ENCODE results near the gene KRTAP21-3.
"Not testable (repeated sequence)": the region's sequence is repeated elsewhere in the genome, so short reads cannot be mapped to it uniquely, and the experiment has no call there.

Gene KRTAP21-3, protein sequence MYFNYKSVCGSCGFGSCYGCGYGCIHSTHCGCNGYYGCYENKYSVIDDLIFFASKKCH

DNA sequence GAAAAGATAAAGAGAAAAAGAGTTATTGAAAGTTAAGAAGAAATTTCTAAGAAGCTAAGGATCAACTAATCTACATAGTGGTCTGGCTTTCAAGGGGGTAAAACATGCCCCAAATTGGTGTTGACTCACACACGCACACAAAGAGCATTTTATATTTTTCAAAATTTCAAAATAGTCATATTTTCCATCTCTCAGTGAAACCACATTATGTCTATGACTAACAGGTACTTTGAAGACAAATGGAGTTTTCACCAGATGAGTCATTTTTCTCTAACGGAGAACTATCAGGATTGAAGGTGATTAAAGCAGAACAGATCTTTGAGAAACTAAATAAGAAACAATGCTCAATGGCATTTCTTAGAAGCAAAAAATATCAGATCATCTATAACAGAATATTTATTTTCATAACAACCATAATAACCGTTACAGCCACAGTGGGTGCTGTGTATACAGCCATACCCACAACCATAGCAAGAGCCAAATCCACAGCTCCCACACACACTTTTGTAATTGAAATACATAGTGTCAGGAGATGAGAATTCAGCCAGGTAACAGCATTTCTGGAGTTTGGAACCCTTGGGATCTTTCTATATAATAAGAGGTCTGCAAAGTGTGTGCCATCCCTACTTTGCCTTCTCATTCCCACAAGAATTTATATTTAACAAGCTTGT, at the start of gene KRTAP21-3:
Gene KRTAP21-3, minus strand, starts transcription at position 539 of the 671 bp plus-strand sequence. Its CDS starts 18 bp downstream, at position 521.
- Mint-ChIP-seq H3K4me1 (no peaks in the 10 kb centered on the region), H3K9me3 (peaks cover 4% of the 10 kb centered on the region), H3K27ac (no peak within 1 kb of the TSS), H3K4me3 (no peak within 1 kb of the TSS), H3K27me3 (no peaks in the 10 kb centered on the region), H3K36me3 (no peaks in the 10 kb centered on the region)
- ATAC-seq (ENCODE audit: low read depth) (no peak), DNase-seq (ENCODE audit: low spot score in 2 of 2) (no peak)

DNA sequence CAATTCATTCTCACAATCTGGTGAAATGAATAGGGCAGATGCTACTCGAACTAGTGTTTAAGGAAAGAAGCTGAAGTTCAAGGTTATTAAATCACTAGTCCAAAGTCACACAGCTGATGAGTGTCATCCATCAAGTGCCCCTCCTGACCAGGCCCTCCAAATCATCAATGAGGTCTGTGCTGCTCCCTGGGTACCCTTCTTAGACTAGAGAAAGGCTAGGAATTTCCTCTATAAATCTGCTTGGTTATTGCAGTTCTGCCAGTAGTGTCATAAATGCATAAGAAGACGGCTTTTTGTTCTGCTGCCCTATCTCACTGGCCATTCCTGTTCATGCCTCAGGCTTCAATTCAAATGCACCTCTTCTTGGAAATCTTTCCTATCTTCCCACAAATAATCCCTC, 42.2 kb upstream of the KRTAP21-3 start:
- Mint-ChIP-seq H3K4me3 (no peak overlapping the region), H3K27ac (no peak overlapping the region), H3K4me1 (no peaks in the 10 kb centered on the region), H3K36me3 (no peaks in the 10 kb centered on the region), H3K9me3 (peaks cover 8% of the 10 kb centered on the region), H3K27me3 (no peaks in the 10 kb centered on the region)
- DNase-seq (ENCODE audit: low spot score in 2 of 2) (no peak), ATAC-seq (ENCODE audit: low read depth) (no peak)

DNA sequence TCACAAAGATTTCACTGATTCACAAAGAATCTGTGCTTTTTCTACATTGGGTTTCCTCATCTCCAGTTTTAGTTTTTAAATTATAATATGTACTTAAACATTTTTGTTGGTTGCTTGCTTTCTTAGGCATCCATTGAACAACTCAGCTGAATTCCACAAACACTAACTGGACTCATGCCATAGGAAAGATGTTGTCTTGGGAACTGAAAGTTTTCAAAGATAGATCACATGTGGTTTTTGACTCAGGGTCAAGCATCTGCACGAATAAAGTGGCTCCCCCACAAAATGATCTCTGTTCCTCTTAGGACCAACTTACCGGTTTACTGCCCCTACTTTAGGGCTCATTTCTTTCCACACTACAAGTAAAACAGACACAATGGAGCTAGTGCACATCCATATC, 39.7 kb upstream of the KRTAP21-3 start:
- Mint-ChIP-seq H3K27ac (no peak overlapping the region), H3K9me3 (peaks cover 4% of the 10 kb centered on the region), H3K4me3 (no peak overlapping the region), H3K4me1 (no peaks in the 10 kb centered on the region), H3K36me3 (no peaks in the 10 kb centered on the region), H3K27me3 (no peaks in the 10 kb centered on the region)
- ATAC-seq (ENCODE audit: low read depth) (no peak), DNase-seq (ENCODE audit: low spot score in 2 of 2) (no peak)

DNA sequence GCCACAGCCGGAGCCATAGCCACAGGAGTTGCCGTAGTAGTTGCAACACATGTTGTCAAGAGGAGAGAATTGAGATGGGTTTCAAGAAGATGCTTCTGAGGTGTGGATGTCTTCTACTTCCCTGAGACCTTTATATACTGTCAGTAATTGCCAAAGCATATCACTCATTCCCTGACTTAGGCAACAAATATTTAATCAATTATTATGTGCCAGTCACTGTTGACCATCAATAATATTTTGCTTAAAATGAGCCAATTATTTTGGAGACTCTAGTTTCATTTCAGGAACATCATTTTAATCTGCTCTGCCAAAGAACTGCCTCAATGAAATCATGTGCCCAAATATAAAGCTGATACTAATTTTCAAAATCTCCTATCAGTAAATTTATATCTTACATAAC, 36.8 kb upstream of the KRTAP21-3 start, which contains the start of gene KRTAP21-1:
Gene KRTAP21-1, minus strand, starts transcription at position 101 of the 400 bp plus-strand sequence. Its CDS starts 50 bp downstream, at position 51.
- H3K27ac Mint-ChIP-seq; ATAC-seq (ENCODE audit: low read depth); DNase-seq (ENCODE audit: low spot score in 2 of 2); H3K9me3 Mint-ChIP-seq; H3K4me3 Mint-ChIP-seq; H3K4me1 Mint-ChIP-seq; H3K27me3 Mint-ChIP-seq; H3K36me3 Mint-ChIP-seq: not testable (repeated sequence)

DNA sequence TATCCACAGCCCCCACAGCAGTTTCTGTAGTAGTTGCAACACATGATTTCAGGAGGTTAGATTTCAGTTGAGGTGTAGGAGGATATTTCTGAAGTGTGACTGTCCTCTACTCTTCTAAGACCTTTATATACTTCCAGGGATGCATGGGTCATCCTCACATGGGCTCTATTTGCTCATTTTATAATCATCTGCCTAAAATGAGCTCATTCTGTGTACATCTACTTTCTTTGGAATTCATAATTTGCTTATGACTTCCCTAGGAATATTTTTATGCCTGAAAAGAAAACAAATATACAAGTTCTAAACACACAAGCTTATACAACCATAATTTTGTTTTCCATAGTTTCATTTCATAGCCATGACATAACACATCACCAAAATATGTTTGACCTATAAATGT, 28.6 kb upstream of the KRTAP21-3 start, which contains the start of gene KRTAP21-2:
Gene KRTAP21-2, minus strand, starts transcription at position 101 of the 400 bp plus-strand sequence. Its CDS starts 57 bp downstream, at position 44.
- no peaks in the 10 kb centered on the region for H3K4me1 Mint-ChIP-seq
- no peak within 1 kb of the TSS for H3K27ac Mint-ChIP-seq
- ATAC-seq (ENCODE audit: low read depth), result no peak
- no peaks in the 10 kb centered on the region for H3K36me3 Mint-ChIP-seq
- no peak within 1 kb of the TSS for H3K4me3 Mint-ChIP-seq
- H3K9me3 Mint-ChIP-seq, result peaks cover 13% of the 10 kb centered on the region
- no peak for DNase-seq (ENCODE audit: low spot score in 2 of 2)
- H3K27me3 Mint-ChIP-seq, result no peaks in the 10 kb centered on the region

DNA sequence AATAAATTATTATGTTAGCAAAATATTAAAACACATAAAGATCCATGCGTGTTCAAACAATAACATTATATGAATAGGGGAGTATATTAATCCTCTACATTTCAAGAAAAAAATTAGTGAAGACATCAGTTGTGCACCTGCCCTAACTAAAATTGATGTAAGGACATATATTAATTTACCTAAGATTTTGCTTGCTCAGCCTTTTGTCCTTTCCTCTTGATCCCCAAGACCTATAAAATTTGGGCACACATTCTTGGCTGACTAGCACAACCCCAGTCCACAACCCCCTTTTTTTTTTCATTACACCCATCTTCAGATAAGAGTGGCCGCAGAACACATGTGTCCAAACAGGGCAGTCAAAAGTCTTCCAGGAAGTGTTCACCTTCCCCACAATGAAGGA, 21.9 kb upstream of the KRTAP21-3 start:
- Mint-ChIP-seq H3K27ac (no peak overlapping the region), H3K9me3 (peaks cover 5% of the 10 kb centered on the region), H3K27me3 (no peaks in the 10 kb centered on the region), H3K4me3 (no peak overlapping the region), H3K36me3 (no peaks in the 10 kb centered on the region), H3K4me1 (no peaks in the 10 kb centered on the region)
- ATAC-seq (ENCODE audit: low read depth) (no peak), DNase-seq (ENCODE audit: low spot score in 2 of 2) (no peak)

DNA sequence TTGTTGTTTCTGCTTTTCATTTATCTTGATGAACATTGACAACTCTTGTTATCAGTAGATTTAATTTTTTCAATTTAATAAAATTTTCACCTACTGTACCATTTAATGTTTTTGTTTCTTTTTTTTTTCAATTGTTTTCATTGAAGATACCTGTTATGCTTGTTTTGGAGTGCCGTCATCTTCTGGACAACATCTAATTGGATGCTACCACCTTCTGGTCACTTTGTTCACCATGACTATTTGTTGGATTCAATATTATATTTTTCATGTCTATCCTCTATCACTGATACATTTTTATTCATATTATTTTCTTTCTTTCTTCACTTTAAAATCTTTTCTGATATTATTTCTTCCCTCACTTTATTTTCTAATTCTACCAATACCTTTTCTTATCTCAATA, 14.4 kb upstream of the KRTAP21-3 start:
- no peak for ATAC-seq (ENCODE audit: low read depth)
- H3K27me3 Mint-ChIP-seq, result no peaks in the 10 kb centered on the region
- no peaks in the 10 kb centered on the region for H3K36me3 Mint-ChIP-seq
- no peak overlapping the region for H3K4me3 Mint-ChIP-seq
- peaks cover 6% of the 10 kb centered on the region for H3K9me3 Mint-ChIP-seq
- no peaks in the 10 kb centered on the region for H3K4me1 Mint-ChIP-seq
- no peak for DNase-seq (ENCODE audit: low spot score in 2 of 2)
- no peak overlapping the region for H3K27ac Mint-ChIP-seq

DNA sequence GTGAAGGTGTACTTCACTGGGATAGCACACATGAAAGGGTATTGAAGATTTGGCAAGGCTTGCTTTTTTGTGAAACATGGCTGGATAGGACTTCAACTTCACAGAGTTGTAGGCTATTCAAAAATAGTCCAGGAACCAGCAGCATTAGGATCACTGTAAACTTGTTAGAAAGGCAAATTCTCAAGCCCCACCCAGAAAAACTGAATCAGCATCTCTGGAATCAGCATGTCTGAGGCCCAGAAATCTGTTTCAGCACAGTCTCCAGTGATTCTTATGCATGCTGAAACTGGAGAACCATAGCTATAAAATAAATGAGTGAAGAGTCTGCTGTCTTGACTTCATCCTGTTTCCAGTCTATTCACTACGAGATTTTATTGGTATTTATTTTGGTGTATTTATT, 8.1 kb upstream of the KRTAP21-3 start:
- DNase-seq (ENCODE audit: low spot score in 2 of 2), result no peak
- no peak for ATAC-seq (ENCODE audit: low read depth)
- Mint-ChIP-seq H3K4me3 (no peak overlapping the region), H3K36me3 (peaks cover 2% of the 10 kb centered on the region), H3K4me1 (no peaks in the 10 kb centered on the region), H3K27me3 (peaks cover 3% of the 10 kb centered on the region), H3K9me3 (peaks cover 16% of the 10 kb centered on the region), H3K27ac (no peak overlapping the region)

DNA sequence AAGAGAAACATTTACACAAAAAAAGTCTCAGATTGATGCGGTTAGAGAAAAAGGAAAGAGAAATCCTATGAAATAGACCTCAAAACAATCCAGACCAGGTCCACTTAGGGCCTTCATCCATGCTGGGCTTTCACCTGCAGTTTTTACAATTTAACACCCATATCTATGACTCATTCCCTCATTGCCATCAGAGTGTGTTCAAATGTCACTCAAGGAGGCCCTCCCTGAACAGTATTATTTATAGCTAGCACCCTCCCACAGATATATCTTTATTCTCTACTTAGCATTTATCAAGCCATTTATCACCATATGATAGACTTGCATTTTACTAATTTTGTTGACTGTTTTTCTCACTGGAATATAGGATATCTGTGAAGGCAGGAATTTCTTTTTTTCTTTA, 824 bp upstream of the KRTAP21-3 start:
- DNase-seq (ENCODE audit: low spot score in 2 of 2), result no peak
- Mint-ChIP-seq H3K27me3 (no peaks in the 10 kb centered on the region), H3K36me3 (no peaks in the 10 kb centered on the region), H3K9me3 (peaks cover 5% of the 10 kb centered on the region), H3K4me1 (no peaks in the 10 kb centered on the region), H3K27ac (no peak overlapping the region), H3K4me3 (no peak overlapping the region)
- no peak for ATAC-seq (ENCODE audit: low read depth)

DNA sequence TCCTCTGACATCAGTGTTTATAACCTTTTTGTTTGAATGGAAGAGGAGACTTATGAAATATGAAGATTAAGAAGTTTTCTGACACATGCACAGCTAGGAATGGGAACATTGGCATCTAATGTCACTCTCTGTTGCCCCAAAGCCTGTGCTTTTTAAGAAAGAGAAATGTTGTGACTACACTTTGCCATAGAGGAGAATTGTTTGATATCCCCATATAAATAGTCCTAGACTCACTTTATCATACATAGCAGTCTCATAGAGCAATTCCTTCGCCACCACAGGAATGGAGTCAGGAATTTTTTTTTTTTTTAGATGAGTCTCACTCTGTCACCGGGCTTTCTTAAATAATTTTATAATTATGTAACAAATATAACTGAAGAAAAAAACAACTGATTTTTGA, 1.5 kb downstream of the KRTAP21-3 start:
- no peak for DNase-seq (ENCODE audit: low spot score in 2 of 2)
- Mint-ChIP-seq H3K27ac (no peak overlapping the region), H3K4me1 (no peaks in the 10 kb centered on the region), H3K36me3 (no peaks in the 10 kb centered on the region), H3K27me3 (no peaks in the 10 kb centered on the region), H3K4me3 (no peak overlapping the region), H3K9me3 (peaks cover 2% of the 10 kb centered on the region)
- ATAC-seq (ENCODE audit: low read depth), result no peak

DNA sequence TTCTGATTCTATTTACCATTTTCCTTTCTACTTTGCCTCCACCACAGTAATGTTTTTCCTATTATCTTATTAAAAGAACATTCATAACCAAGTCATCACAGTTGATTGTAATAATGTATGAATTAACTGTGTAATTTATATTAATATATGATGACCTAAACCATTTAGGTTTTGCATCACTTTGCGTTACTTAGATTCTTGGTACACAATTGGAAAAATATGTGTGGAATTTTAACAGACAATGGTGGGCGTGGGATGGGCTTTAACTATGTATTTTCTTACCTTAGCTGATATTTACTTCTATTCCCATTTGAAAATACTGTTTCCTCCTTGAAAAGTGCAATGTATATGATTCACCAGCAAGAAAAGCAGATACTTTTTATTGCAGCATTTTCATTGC, 3.6 kb downstream of the KRTAP21-3 start:
- no peaks in the 10 kb centered on the region for H3K36me3 Mint-ChIP-seq
- H3K27ac Mint-ChIP-seq, result no peak overlapping the region
- no peaks in the 10 kb centered on the region for H3K27me3 Mint-ChIP-seq
- no peak overlapping the region for H3K4me3 Mint-ChIP-seq
- H3K4me1 Mint-ChIP-seq, result no peaks in the 10 kb centered on the region
- DNase-seq (ENCODE audit: low spot score in 2 of 2) (no peak), ATAC-seq (ENCODE audit: low read depth) (no peak)
- H3K9me3 Mint-ChIP-seq, result peaks cover 6% of the 10 kb centered on the region

DNA sequence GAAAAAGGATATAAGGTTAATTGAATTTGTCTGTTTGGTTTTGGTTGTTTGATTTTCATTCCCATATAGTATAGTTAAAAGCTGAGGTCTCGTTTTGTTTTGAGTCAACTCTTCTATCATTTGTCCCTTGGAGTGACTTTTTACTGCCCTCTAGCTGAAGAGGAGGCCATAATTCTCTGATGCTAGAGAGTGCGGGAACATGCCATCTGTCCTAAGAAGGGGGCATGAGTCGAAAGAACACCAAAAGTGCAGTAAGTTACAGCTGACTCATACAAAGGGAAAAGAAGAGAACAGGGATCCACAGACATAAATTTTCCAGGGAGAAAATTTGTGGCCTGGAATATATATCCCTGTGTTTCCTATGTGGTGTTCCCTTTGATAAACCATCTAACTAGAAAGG, 4.1 kb downstream of the KRTAP21-3 start:
- no peak for ATAC-seq (ENCODE audit: low read depth)

DNA sequence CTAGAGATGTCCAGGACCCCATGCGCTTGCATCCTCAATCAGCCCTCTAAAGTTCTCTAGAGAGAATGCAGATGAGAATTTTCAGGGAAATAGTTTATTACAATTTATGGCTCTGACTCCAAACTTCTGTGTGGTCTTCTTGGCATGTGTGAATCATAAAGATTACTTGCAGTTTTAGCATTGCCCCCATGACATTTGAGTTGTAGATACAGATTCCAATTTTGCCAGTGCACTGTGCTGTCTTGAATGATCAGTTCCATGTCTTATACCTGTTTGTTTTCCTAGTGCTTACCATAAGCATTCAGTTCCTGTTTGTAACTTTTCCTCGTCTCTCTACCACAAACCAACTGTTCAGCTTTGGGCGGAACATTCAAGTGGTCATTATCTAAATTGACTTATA, 4.8 kb downstream of the KRTAP21-3 start:
- H3K4me3 Mint-ChIP-seq, result no peak overlapping the region
- no peaks in the 10 kb centered on the region for H3K36me3 Mint-ChIP-seq
- no peaks in the 10 kb centered on the region for H3K4me1 Mint-ChIP-seq
- DNase-seq (ENCODE audit: low spot score in 2 of 2), result no peak
- H3K9me3 Mint-ChIP-seq, result peaks cover 6% of the 10 kb centered on the region
- ATAC-seq (ENCODE audit: low read depth), result no peak
- no peaks in the 10 kb centered on the region for H3K27me3 Mint-ChIP-seq
- no peak overlapping the region for H3K27ac Mint-ChIP-seq

More for the DNA sequence above, 4.1 kb downstream of the KRTAP21-3 start:
- Mint-ChIP-seq H3K4me3 (no peak overlapping the region), H3K27ac (no peak overlapping the region), H3K36me3 (no peaks in the 10 kb centered on the region), H3K4me1 (no peaks in the 10 kb centered on the region), H3K9me3 (peaks cover 6% of the 10 kb centered on the region), H3K27me3 (no peaks in the 10 kb centered on the region)
- DNase-seq (ENCODE audit: low spot score in 2 of 2), result no peak

DNA sequence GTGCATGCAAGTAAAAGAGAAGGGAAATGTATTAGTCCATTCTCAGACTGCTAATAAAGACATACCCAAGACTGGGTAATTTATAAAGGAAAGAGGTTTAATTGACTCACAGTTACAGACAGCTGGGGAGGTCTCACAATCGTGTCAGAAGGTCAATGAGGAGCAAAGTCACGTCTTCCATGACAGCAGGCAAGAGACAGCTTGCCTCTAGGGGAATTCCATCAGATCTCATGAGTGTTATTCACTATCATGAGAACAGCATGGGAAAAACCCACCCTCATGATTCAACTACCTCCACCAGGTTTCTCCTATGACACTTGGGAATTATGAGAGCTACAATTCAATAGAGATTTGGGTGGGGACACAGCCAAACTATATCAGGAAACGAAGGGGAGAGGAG, 8.1 kb downstream of the KRTAP21-3 start:
- Mint-ChIP-seq H3K4me3 (no peak overlapping the region), H3K27ac (no peak overlapping the region), H3K36me3 (no peaks in the 10 kb centered on the region), H3K9me3 (peaks cover 6% of the 10 kb centered on the region), H3K27me3 (no peaks in the 10 kb centered on the region), H3K4me1 (no peaks in the 10 kb centered on the region)
- ATAC-seq (ENCODE audit: low read depth) (no peak), DNase-seq (ENCODE audit: low spot score in 2 of 2) (no peak)

DNA sequence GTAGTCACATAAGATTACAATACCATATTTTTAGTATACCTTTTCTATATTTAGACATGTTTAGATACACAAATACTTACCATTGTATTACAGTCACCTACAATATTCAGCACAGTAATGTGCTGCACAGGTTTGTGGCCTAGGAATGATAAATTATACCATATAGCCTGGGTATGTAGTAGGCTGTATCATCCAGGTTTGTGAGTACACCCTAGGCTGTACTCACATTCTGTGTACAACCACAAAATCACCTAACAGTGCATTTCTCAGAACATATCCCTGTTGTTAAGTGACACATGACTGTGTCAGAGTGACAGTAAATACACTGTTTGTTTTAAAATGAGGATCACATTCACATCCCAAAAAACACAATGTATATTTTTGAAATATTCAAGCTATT, 11.2 kb downstream of the KRTAP21-3 start:
- Mint-ChIP-seq H3K4me1 (no peaks in the 10 kb centered on the region), H3K27me3 (no peaks in the 10 kb centered on the region), H3K4me3 (no peak overlapping the region), H3K9me3 (peaks cover 8% of the 10 kb centered on the region), H3K36me3 (no peaks in the 10 kb centered on the region), H3K27ac (no peak overlapping the region)
- DNase-seq (ENCODE audit: low spot score in 2 of 2), result no peak
- no peak for ATAC-seq (ENCODE audit: low read depth)

All from memory B cell (primary cell).